Ovary (tissue), 3 donors: Measurements from ENCODE around the gene ENPP3.

Experiments used
- CTCF ChIP-seq, 3 donors: fragments of 450-650 bp in 2 of 3; fragments of 200-600 bp in 1 of 3; IDR thresholded peaks; one replicate each; pipeline versions ENCODE4 v1.5.1 to v1.8.0; 2016 to 2022; ENCODE audit warnings: antibody characterized with exemption in 3 of 3, mild to moderate bottlenecking in 1 of 3
- EP300 ChIP-seq: sonication (generic); formaldehyde crosslinking; IDR thresholded peaks from one replicate; pipeline ENCODE4 v1.6.1; 2017; ENCODE audit warnings: antibody characterized with exemption
- POLR2A ChIP-seq: fragments of 450-650 bp; IDR thresholded peaks from one replicate; pipeline ENCODE4 v1.6.1; 2017; ENCODE audit warnings: antibody characterized with exemption, mild to moderate bottlenecking, moderate library complexity
- donor health status: DM: no; HTN: no; CAD: no.

GRCh38 chr6:131768964-131769363 is 131.9 kb downstream of the ENPP3 start:
- TF ChIP-seq CTCF (IDR thresholded peaks at IDR 0.05) (no peak), POLR2A (no peak), EP300 (no peak)
